ENCODE measurements around the gene MAEA.

DNA sequence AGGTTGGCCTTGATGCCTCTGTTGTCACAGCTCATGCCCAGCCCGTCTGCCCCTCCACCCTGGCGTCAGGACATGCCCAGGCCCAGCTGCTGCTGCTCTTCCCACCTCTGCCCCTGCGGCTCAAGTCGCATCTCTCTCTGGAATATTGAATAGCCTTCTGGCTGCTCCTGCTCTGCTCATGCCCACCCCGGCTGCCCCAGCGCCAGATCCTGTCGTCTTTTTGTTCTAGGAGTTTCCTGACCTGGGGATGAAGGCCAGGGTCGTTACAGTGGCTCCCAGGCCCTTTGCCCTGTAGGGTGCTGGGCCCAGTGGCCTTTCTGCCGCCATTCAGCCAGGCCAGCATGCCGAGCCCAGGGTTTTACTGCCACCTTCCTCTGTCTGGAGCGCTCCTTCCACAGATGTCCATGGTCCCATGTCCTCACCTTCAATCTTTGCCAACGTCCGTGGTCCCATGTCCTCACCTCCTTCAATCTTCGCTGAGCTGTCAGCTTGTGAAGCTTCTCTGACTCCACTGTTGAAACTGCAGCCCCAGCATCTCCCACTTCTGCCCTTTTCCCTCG is 9.7 kb downstream of the MAEA start:
- TF ChIP-seq, protein P1, sequence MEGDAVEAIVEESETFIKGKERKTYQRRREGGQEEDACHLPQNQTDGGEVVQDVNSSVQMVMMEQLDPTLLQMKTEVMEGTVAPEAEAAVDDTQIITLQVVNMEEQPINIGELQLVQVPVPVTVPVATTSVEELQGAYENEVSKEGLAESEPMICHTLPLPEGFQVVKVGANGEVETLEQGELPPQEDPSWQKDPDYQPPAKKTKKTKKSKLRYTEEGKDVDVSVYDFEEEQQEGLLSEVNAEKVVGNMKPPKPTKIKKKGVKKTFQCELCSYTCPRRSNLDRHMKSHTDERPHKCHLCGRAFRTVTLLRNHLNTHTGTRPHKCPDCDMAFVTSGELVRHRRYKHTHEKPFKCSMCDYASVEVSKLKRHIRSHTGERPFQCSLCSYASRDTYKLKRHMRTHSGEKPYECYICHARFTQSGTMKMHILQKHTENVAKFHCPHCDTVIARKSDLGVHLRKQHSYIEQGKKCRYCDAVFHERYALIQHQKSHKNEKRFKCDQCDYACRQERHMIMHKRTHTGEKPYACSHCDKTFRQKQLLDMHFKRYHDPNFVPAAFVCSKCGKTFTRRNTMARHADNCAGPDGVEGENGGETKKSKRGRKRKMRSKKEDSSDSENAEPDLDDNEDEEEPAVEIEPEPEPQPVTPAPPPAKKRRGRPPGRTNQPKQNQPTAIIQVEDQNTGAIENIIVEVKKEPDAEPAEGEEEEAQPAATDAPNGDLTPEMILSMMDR (IDR thresholded peaks at IDR 0.05): no peak
- TF ChIP-seq POLR2AphosphoS5 (IDR thresholded peaks at IDR 0.05): no peak
